GM21825 (cell line): Measurements from ENCODE around the gene PSMB7.

Experiments
- ATAC-seq: cut with Tn5 transposase; IDR thresholded peaks from one replicate; pipeline ENCODE4 v1.9.1; 2021; ENCODE audit warnings: mild to moderate bottlenecking, moderate library complexity; ENCODE audit not compliant: unreplicated experiment

The PSMB7 gene

GRCh38 chr9:124346347-124347163 is 68.7 kb downstream of the PSMB7 start:
- ATAC-seq = no peak

GRCh38 chr9:124345751-124346281 is 69.4 kb downstream of the PSMB7 start:
- no peak for ATAC-seq

- ATAC-seq = no peak
These were observed 70.2 kb downstream of the PSMB7 start for GRCh38 chr9:124345063-124345462.

- ATAC-seq = no peak
These were observed 70.8 kb downstream of the PSMB7 start for GRCh38 chr9:124344291-124345050.

GRCh38 chr9:124343533-124344290 is 71.5 kb downstream of the PSMB7 start:
- ATAC-seq = no peak

GRCh38 chr9:124342776-124343485 is 72.3 kb downstream of the PSMB7 start:
- no peak for ATAC-seq

GRCh38 chr9:124342402-124342775 is 72.9 kb downstream of the PSMB7 start:
- ATAC-seq = no peak

GRCh38 chr9:124341455-124342170 is 73.6 kb downstream of the PSMB7 start:
- ATAC-seq = no peak

- no peak for ATAC-seq
These were observed 74.8 kb downstream of the PSMB7 start for GRCh38 chr9:124340219-124341069.

GRCh38 chr9:124339603-124340146 is 75.6 kb downstream of the PSMB7 start:
- ATAC-seq = no peak

GRCh38 chr9:124337562-124337961 is 77.7 kb downstream of the PSMB7 start:
- no peak for ATAC-seq

GRCh38 chr9:124335320-124335707 is 79.9 kb downstream of the PSMB7 start:
- ATAC-seq = no peak

- ATAC-seq = no peak
These were observed 80.5 kb downstream of the PSMB7 start for GRCh38 chr9:124334568-124335319.

- ATAC-seq = no peak
These were observed 82.1 kb downstream of the PSMB7 start for GRCh38 chr9:124333203-124333579.

- no peak for ATAC-seq
These were observed 82.7 kb downstream of the PSMB7 start for GRCh38 chr9:124332361-124333202.

GRCh38 chr9:124331580-124331979 is 83.7 kb downstream of the PSMB7 start:
- no peak for ATAC-seq

GRCh38 chr9:124330011-124330697 is 85.1 kb downstream of the PSMB7 start:
- ATAC-seq = no peak
